H1 (cell line): Measurements from ENCODE around the gene RPL18A. TPM values are rescaled to one million over a fixed set of nuclear protein-coding genes. Genes with fewer than 3 reads are reported as not detected.

Experiments used
- CTCF ChIA-PET: fragments of 300-600 bp; sonication (Branson Sonifier 250); formaldehyde crosslinking; loops from one replicate; lab custom pipeline; 2021; ENCODE audit not compliant: partially characterized antibody; lab: Charles Lee
- POLR2A ChIA-PET: fragments of 300-600 bp; sonication (Branson Sonifier 250); formaldehyde crosslinking; loops from one replicate; lab custom pipeline; 2021; ENCODE audit warnings: inconsistent platforms; ENCODE audit not compliant: partially characterized antibody; lab: Charles Lee
- DNase-seq, 2 experiments: peaks; one replicate each; pipeline versions ENCODE4 v3.0.0 to v3.0.0-alpha.2; 2010 to 2022; ENCODE audit warnings: low spot score in 2 of 2, low read depth in 1 of 2, mixed read lengths in 1 of 2
- FAIRE-seq: peaks from 2 replicates; lab custom pipeline; 2011; peaks lifted over from hg19 to GRCh38; lab: Jason Lieb, UNC
- H2AFZ ChIP-seq: 2 replicates; pipeline ENCODE4 v1.8.1; 2012; ENCODE audit warnings: low read length, inconsistent platforms
- H2AK5ac ChIP-seq: 2 replicates; pipeline ENCODE4 v1.6.1; 2013; ENCODE audit warnings: low read depth, low read length
- H2BK120ac ChIP-seq: replicated peaks from 2 replicates; pipeline ENCODE3; 2013; ENCODE audit warnings: low read depth, low read length, inconsistent platforms
- H2BK12ac ChIP-seq: 2 replicates; pipeline ENCODE4 v1.6.1; 2013; ENCODE audit warnings: low read depth, low read length
- H2BK15ac ChIP-seq: 2 replicates; pipeline ENCODE4 v1.6.1; 2013; ENCODE audit warnings: low read length
- H2BK20ac ChIP-seq: 2 replicates; pipeline ENCODE4 v1.6.1; 2013; ENCODE audit warnings: low read length
- H2BK5ac ChIP-seq: 2 replicates; pipeline ENCODE4 v1.6.1; 2013; ENCODE audit warnings: low read depth, low read length
- H3K14ac ChIP-seq: 2 replicates; pipeline ENCODE4 v1.6.1; 2013; ENCODE audit warnings: inconsistent platforms; ENCODE audit not compliant: insufficient read length
- H3K18ac ChIP-seq: 2 replicates; pipeline ENCODE4 v1.6.1; 2013; ENCODE audit warnings: low read length; ENCODE audit errors: extremely low read depth
- H3K23ac ChIP-seq: 2 replicates; pipeline ENCODE4 v1.6.1; 2013; ENCODE audit warnings: inconsistent platforms; ENCODE audit not compliant: insufficient read length
- H3K23me2 ChIP-seq: 2 replicates; pipeline ENCODE4 v1.6.1; 2013; ENCODE audit warnings: low read depth, low read length
- H3K27ac ChIP-seq: 2 replicates; pipeline ENCODE4 v1.6.1; 2011; ENCODE audit warnings: low read depth, low read length, inconsistent platforms
- H3K27me3 ChIP-seq, 4 experiments: replicated peaks in 1 of 4; 1 replicate in 1 of 4; 2 replicates in 3 of 4; pipeline versions ENCODE4 v1.6.1 to v1.8.1; 2011 to 2013; ENCODE audit warnings: low read length in 3 of 4, mild to moderate bottlenecking in 3 of 4, inconsistent platforms in 2 of 4, mixed read lengths in 2 of 4, moderate library complexity in 1 of 4; ENCODE audit not compliant: control insufficient read depth in 3 of 4, insufficient read depth in 3 of 4; ENCODE audit errors: extremely low read depth in 1 of 4
- H3K36me3 ChIP-seq, 4 experiments: 2 replicates each; pipeline versions ENCODE4 v1.6.1 to v1.8.1; 2011 to 2013; ENCODE audit warnings: mild to moderate bottlenecking in 4 of 4, low read length in 3 of 4, moderate library complexity in 2 of 4, control low read depth in 1 of 4, inconsistent platforms in 1 of 4; ENCODE audit not compliant: insufficient read depth in 4 of 4, control insufficient read depth in 2 of 4
- H3K4ac ChIP-seq: replicated peaks from 2 replicates; pipeline ENCODE3; 2013; ENCODE audit warnings: low read length, low read depth, mixed read lengths, inconsistent platforms; ENCODE audit not compliant: insufficient read length
- H3K4me1 ChIP-seq, 4 experiments: replicated peaks in 1 of 4; 1 replicate in 1 of 4; 2 replicates in 3 of 4; pipeline versions ENCODE4 v1.6.1 to v1.8.1; 2011 to 2013; ENCODE audit warnings: low read length in 3 of 4, inconsistent platforms in 2 of 4, mixed read lengths in 1 of 4; ENCODE audit not compliant: insufficient read depth in 4 of 4, control insufficient read depth in 3 of 4
- H3K4me2 ChIP-seq, 2 experiments: 2 replicates each; pipeline versions ENCODE4 v1.6.1 to v1.8.1; 2011 to 2013; ENCODE audit warnings: low read depth in 2 of 2, low read length in 2 of 2, control low read depth in 1 of 2, inconsistent platforms in 1 of 2, mild to moderate bottlenecking in 1 of 2; ENCODE audit not compliant: insufficient read depth in 1 of 2
- H3K4me3 ChIP-seq, 4 experiments: fragments of 200-600, 300-600 bp in 1 of 4; sonication (generic), shearing (Covaris generic), sonication (Bioruptor Twin) in 1 of 4; 2 replicates each; pipeline versions ENCODE4 v1.5.1 to v1.8.1; 2011 to 2016; ENCODE audit warnings: low read length in 4 of 4, low read depth in 3 of 4, control low read depth in 2 of 4, inconsistent platforms in 2 of 4, mild to moderate bottlenecking in 2 of 4, mixed read lengths in 1 of 4, moderate library complexity in 1 of 4; ENCODE audit not compliant: insufficient read depth in 2 of 4; ENCODE audit errors: extremely low read depth in 1 of 4
- H3K56ac ChIP-seq: replicated peaks from 2 replicates; pipeline ENCODE3; 2013; ENCODE audit warnings: low read depth, mild to moderate bottlenecking, mixed read lengths, low read length, inconsistent platforms; ENCODE audit not compliant: insufficient read length
- H3K79me1 ChIP-seq: 2 replicates; pipeline ENCODE4 v1.6.1; 2013; ENCODE audit warnings: low read depth, low read length, control low read depth
- H3K79me2 ChIP-seq, 2 experiments: 2 replicates each; pipeline versions ENCODE4 v1.6.1 to v1.8.1; 2012 to 2013; ENCODE audit warnings: low read length in 2 of 2, mild to moderate bottlenecking in 2 of 2, inconsistent platforms in 1 of 2; ENCODE audit not compliant: insufficient read depth in 2 of 2, control insufficient read depth in 1 of 2
- H3K9ac ChIP-seq, 4 experiments: replicated peaks in 1 of 4; 1 replicate in 1 of 4; 2 replicates in 3 of 4; pipeline versions ENCODE4 v1.6.1 to v1.8.1; 2011 to 2013; ENCODE audit warnings: low read depth in 3 of 4, low read length in 3 of 4, control low read depth in 2 of 4, mild to moderate bottlenecking in 2 of 4, moderate library complexity in 2 of 4, inconsistent platforms in 1 of 4; ENCODE audit errors: extremely low read depth in 1 of 4
- H3K9me3 ChIP-seq, 2 experiments: 2 replicates each; pipeline versions ENCODE4 v1.6.1 to v1.8.1; 2012 to 2013; ENCODE audit warnings: mild to moderate bottlenecking in 2 of 2, moderate library complexity in 2 of 2, control low read depth in 1 of 2, inconsistent platforms in 1 of 2, low read depth in 1 of 2, low read length in 1 of 2, mixed read lengths in 1 of 2; ENCODE audit not compliant: insufficient read depth in 2 of 2
- H4K20me1 ChIP-seq, 2 experiments: replicated peaks in 1 of 2; 2 replicates each; pipeline versions ENCODE3 to v1.8.1; 2011 to 2013; ENCODE audit warnings: inconsistent platforms in 2 of 2, low read length in 2 of 2, mild to moderate bottlenecking in 1 of 2; ENCODE audit not compliant: insufficient read depth in 2 of 2, control insufficient read depth in 1 of 2
- H4K5ac ChIP-seq: 2 replicates; pipeline ENCODE4 v1.6.1; 2013; ENCODE audit warnings: low read length, low read depth, mixed read lengths, inconsistent platforms; ENCODE audit not compliant: insufficient read length
- H4K8ac ChIP-seq: 2 replicates; pipeline ENCODE4 v1.8.0; 2013; ENCODE audit warnings: mild to moderate bottlenecking, moderate library complexity, low read length, inconsistent platforms; ENCODE audit not compliant: insufficient read depth; ENCODE audit errors: extremely low read depth
- H4K91ac ChIP-seq: replicated peaks from 2 replicates; pipeline ENCODE3; 2013; ENCODE audit warnings: low read length, mixed read lengths, inconsistent platforms; ENCODE audit not compliant: insufficient read length
- BRCA1 ChIP-seq: IDR thresholded peaks from 2 replicates; pipeline ENCODE4 v1.6.1; 2012; ENCODE audit warnings: low read depth, low read length, improper control_type of control experiment
- RBBP5 ChIP-seq: IDR thresholded peaks from 2 replicates; pipeline ENCODE4 v1.7.1; 2012; ENCODE audit warnings: low read depth, mild to moderate bottlenecking, inconsistent platforms, low read length, moderate library complexity, borderline replicate concordance
- SAP30 ChIP-seq: fragments of 300-600 bp; sonication (generic); IDR thresholded peaks from 2 replicates; pipeline ENCODE4 v1.7.1; 2012; ENCODE audit warnings: low read length, moderate library complexity, mild to moderate bottlenecking, inconsistent platforms; ENCODE audit not compliant: insufficient read depth, insufficient replicate concordance
- SIRT6 ChIP-seq: IDR thresholded peaks from one replicate; pipeline ENCODE4 v1.7.1; 2012; ENCODE audit warnings: low read length, inconsistent platforms
- SIX5 ChIP-seq: IDR thresholded peaks from 2 replicates; pipeline ENCODE4 v1.6.1; 2011; ENCODE audit warnings: mild to moderate bottlenecking, low read depth, low read length
- WGBS, 2 experiments: shearing (Covaris generic) in 1 of 2; methylation state at CpG; one replicate each; pipeline versions ENCODE4 v1.1.6 to v1.1.7; 2013 to 2015; ENCODE audit warnings: low lambda C conversion rate in 2 of 2, mixed read lengths in 2 of 2, inconsistent platforms in 1 of 2, low coverage in 1 of 2, missing lambda C conversion rate in 1 of 2; ENCODE audit not compliant: insufficient replicate concordance in 2 of 2, insufficient coverage in 1 of 2, insufficient read length in 1 of 2; ENCODE audit errors: extremely low coverage in 1 of 2, missing lambda C conversion rate in 1 of 2; 5-methylcytosine and 5-hydroxymethylcytosine counted together
- polyA plus RNA-seq, 7 experiments: library from polyadenylated mRNA; depleted of rRNA in 3 of 7; stranded (reverse) in 5 of 7; unstranded in 2 of 7; fragments of >200 nt in 5 of 7; fragments of 200-250 nt in 2 of 7; gene quantifications; 1 replicate in 5 of 7; 2 replicates in 1 of 7; 4 replicates in 1 of 7; pipeline versions ENCODE4 v1.2.1 to v1.2.3, GENCODE V29; 2011 to 2013; ENCODE audit warnings: missing spikeins in 2 of 7, mixed read lengths in 2 of 7
- total RNA-seq: library from RNA; stranded (reverse); fragmentation: NEBNext Ultra II Directional; extraction: Animal tissue kit (Norgen Biotek cat#: 25700); gene quantifications from 2 replicates; pipeline ENCODE4 v1.2.1, GENCODE V29; 2021

RPL18A gene
- total and polyA plus RNA-seq, 2 of the 8 experiments (the other 6 are each of a cell fraction or from before 2014, with no cell fraction given), result 2,749 to 3,938 TPM

DNA sequence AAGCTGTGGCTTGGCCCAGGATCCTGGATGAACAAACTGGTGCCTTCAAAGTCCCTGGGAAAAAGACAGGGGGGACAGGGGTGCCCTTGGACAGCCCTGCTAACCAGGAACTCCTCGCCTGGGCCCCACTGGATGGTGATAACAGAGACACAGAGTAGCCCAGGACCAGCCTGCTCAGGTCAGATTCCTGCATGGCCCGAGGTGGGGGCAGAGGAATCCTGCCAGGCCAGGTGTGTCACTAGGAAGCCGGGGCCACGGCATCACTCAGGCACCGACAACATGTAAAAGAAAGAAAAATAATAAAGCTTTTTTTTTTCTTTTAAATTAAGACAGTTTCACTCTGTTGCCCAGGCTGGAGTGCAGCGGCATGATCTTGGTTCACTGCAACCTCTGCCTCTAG is 5.6 kb upstream of the RPL18A start:
- no peaks in the 10 kb centered on the region; a peak in 3 of 7 replicates for H3K4me1 ChIP-seq

More for the DNA sequence above, 5.6 kb upstream of the RPL18A start:
- H3K79me2 ChIP-seq, result no peaks in the 10 kb centered on the region
- no peak overlapping the region for H3K4me3 ChIP-seq
- no peak overlapping the region for H4K91ac ChIP-seq
- H4K8ac ChIP-seq, result peak overlapping the region; percentile 51; the same call in 1 of the 2 replicates
- no peak overlapping the region for H3K18ac ChIP-seq
- no peak overlapping the region for H2BK5ac ChIP-seq
- no peak overlapping the region for H2BK120ac ChIP-seq
- no peak overlapping the region for H3K27ac ChIP-seq
- no peak overlapping the region for H3K4me2 ChIP-seq
- no peak overlapping the region for H2BK15ac ChIP-seq
- WGBS, 2 experiments, result 93% methylated on average over 6 of the region's 6 CpGs; no CpG with 5 or more reads in 1 of the 2 experiments
- no peak for DNase-seq
- no peak for FAIRE-seq
- no peak overlapping the region for H3K14ac ChIP-seq
- TF ChIP-seq SAP30, result no peak
- TF ChIP-seq BRCA1, result no peak
- no peak for TF ChIP-seq SIRT6
- TF ChIP-seq RBBP5, result no peak
- no peak for TF ChIP-seq SIX5
- no peak overlapping the region for H2BK20ac ChIP-seq
- no peak overlapping the region for H2BK12ac ChIP-seq
- H3K79me1 ChIP-seq, result no peaks in the 10 kb centered on the region
- H3K36me3 ChIP-seq, result no peaks in the 10 kb centered on the region
- no peak overlapping the region for H4K5ac ChIP-seq
- ChIA-PET POLR2A (interaction anchor here (1.4 to 12.1 kb wide), 2 partner anchors 8 to 24 kb away, joined by 3 to 141 read pairs; partner anchors contain the start of gene RPL18A), CTCF (interaction anchor here (0.8 to 3.6 kb wide), 16 partner anchors 9 to 130 kb away, joined by 3 to 19 read pairs (median 5); partner anchors contain the start of genes B3GNT3 and CCDC124)
- no peaks in the 10 kb centered on the region for H3K9me3 ChIP-seq
- no peaks in the 10 kb centered on the region for H3K27me3 ChIP-seq
- no peak overlapping the region for H2AFZ ChIP-seq
- no peak overlapping the region for H2AK5ac ChIP-seq
- H3K23me2 ChIP-seq, result no peaks in the 10 kb centered on the region
- no peak overlapping the region for H3K9ac ChIP-seq
- no peaks in the 10 kb centered on the region for H4K20me1 ChIP-seq
- H3K56ac ChIP-seq, result no peak overlapping the region
- H3K4ac ChIP-seq, result no peak overlapping the region
- H3K23ac ChIP-seq, result no peak overlapping the region
